PC-9 (cell line): Measurements from ENCODE around the gene GTF3C2.

Source experiments
- EZH2 ChIP-seq: fragments of 200-600 bp; sonication (generic); IDR thresholded peaks from 2 replicates; pipeline ENCODE4 v1.8.0; 2017; ENCODE audit warnings: antibody characterized with exemption, low read depth
- TF ChIP-seq, protein P1 (sequence below): fragments of 200-600 bp; sonication (generic); conservative IDR thresholded peaks from 2 replicates; pipeline ENCODE4 v1.6.1; 2017; ENCODE audit warnings: mixed run types, antibody characterized with exemption, mild to moderate bottlenecking, moderate library complexity

DNA sequence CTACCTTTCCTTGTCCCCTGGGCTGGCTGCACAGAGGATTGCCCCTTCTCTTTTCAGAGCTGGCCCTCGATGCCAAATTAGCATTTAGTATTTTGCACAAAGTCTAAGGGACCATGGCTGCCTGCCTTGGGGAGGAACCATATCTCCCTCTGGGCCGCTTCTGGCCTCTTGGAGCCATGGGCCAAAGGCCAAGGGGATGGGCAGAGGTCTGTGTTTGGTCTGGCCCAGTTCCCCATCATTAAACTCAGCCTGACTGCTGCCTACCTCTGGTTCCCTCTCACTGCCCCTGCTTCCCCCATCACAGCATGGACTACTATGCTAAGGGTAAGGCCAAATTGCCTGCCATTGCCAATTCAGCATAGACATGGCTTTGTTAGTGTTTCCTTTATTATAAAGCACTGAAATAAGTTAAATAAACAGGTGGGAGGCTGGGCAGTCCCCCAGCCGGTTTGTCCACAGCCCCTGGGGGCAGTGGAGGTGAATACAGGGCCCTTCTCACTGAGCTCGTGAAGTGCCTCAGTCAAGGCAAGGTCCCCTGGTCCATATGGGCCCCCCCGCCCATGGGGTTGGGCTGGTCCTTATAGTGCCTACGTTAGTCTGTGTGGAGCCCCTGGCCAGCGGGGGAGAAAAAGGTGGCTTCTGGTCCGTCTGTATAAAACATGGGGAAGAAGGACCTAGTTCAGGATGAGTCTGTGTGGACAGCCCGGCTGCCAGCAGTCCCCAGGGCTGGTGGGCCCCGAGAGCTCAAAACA is 20.5 kb upstream of the GTF3C2 start:
- TF ChIP-seq, protein P1, sequence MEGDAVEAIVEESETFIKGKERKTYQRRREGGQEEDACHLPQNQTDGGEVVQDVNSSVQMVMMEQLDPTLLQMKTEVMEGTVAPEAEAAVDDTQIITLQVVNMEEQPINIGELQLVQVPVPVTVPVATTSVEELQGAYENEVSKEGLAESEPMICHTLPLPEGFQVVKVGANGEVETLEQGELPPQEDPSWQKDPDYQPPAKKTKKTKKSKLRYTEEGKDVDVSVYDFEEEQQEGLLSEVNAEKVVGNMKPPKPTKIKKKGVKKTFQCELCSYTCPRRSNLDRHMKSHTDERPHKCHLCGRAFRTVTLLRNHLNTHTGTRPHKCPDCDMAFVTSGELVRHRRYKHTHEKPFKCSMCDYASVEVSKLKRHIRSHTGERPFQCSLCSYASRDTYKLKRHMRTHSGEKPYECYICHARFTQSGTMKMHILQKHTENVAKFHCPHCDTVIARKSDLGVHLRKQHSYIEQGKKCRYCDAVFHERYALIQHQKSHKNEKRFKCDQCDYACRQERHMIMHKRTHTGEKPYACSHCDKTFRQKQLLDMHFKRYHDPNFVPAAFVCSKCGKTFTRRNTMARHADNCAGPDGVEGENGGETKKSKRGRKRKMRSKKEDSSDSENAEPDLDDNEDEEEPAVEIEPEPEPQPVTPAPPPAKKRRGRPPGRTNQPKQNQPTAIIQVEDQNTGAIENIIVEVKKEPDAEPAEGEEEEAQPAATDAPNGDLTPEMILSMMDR = no peak
- no peak for TF ChIP-seq EZH2
